RWPE2 (cell line): ENCODE measurements around the gene MRNIP.
"Not testable (repeated sequence)": the region's sequence is repeated elsewhere in the genome, so short reads cannot be mapped to it uniquely, and the experiment has no call there.

Experiments
- ATAC-seq: fragments of 200-7000 bp; cut with Tn5 transposase; 3 replicates; pipeline ENCODE4 v1.9.1; 2021; ENCODE audit warnings: low read depth
- DNase-seq: peaks from one replicate; pipeline ENCODE4 v3.0.0-alpha.2; 2020; ENCODE audit warnings: low spot score
- H3K27ac ChIP-seq: fragments of 450-650 bp; 2 replicates; pipeline ENCODE4 v1.5.1; 2017; ENCODE audit warnings: mild to moderate bottlenecking; ENCODE audit not compliant: poor library complexity, severe bottlenecking
- H3K27me3 ChIP-seq: fragments of 250-450 bp; sonication (Bioruptor Pico); 2 replicates; pipeline ENCODE4 v1.5.1; 2021; ENCODE audit warnings: mild to moderate bottlenecking, moderate library complexity; ENCODE audit not compliant: insufficient read depth, poor library complexity, severe bottlenecking
- H3K36me3 ChIP-seq: fragments of 250-450 bp; sonication (Bioruptor Pico); 2 replicates; pipeline ENCODE4 v1.5.1; 2020; ENCODE audit warnings: low read depth, mild to moderate bottlenecking, moderate library complexity
- H3K4me1 ChIP-seq: fragments of 250-450 bp; sonication (Bioruptor Pico); 2 replicates; pipeline ENCODE4 v1.5.1; 2021; ENCODE audit warnings: mild to moderate bottlenecking, moderate library complexity; ENCODE audit not compliant: insufficient read depth, poor library complexity, severe bottlenecking
- H3K4me3 ChIP-seq: fragments of 250-450 bp; sonication (Bioruptor Pico); 2 replicates; pipeline ENCODE4 v1.5.1; 2021; ENCODE audit warnings: mild to moderate bottlenecking, moderate library complexity; ENCODE audit not compliant: severe bottlenecking
- H3K9me3 ChIP-seq: fragments of 250-450 bp; sonication (Bioruptor Pico); 2 replicates; pipeline ENCODE4 v1.5.1; 2021; ENCODE audit warnings: mild to moderate bottlenecking, moderate library complexity; ENCODE audit not compliant: severe bottlenecking
- TF ChIP-seq, protein P1 (sequence below): fragments of 450-650 bp; IDR thresholded peaks from one replicate; pipeline ENCODE4 v1.5.1; 2017; ENCODE audit warnings: mild to moderate bottlenecking, moderate library complexity; ENCODE audit not compliant: poor library complexity, severe bottlenecking

Gene MRNIP

DNA sequence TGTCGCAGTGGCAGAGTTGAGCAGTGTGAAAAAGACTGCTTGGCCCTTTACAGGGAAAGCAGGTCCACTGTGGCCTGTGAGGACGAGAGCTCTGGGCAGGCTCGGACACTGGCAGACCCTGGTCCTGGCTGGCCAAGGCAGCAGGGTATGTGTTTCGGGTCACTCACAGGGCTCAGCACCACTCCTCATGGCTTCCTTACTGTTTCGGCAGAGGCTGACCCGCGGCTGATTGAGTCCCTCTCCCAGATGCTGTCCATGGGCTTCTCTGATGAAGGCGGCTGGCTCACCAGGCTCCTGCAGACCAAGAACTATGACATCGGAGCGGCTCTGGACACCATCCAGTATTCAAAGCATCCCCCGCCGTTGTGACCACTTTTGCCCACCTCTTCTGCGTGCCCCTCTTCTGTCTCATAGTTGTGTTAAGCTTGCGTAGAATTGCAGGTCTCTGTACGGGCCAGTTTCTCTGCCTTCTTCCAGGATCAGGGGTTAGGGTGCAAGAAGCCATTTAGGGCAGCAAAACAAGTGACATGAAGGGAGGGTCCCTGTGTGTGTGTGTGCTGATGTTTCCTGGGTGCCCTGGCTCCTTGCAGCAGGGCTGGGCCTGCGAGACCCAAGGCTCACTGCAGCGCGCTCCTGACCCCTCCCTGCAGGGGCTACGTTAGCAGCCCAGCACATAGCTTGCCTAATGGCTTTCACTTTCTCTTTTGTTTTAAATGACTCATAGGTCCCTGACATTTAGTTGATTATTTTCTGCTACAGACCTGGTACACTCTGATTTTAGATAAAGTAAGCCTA is 22.2 kb downstream of the MRNIP start:
- peaks cover 83% of the 10 kb centered on the region for H3K36me3 ChIP-seq
- H3K27me3 ChIP-seq, result no peaks in the 10 kb centered on the region
- H3K9me3 ChIP-seq, result no peaks in the 10 kb centered on the region
- TF ChIP-seq, protein P1, sequence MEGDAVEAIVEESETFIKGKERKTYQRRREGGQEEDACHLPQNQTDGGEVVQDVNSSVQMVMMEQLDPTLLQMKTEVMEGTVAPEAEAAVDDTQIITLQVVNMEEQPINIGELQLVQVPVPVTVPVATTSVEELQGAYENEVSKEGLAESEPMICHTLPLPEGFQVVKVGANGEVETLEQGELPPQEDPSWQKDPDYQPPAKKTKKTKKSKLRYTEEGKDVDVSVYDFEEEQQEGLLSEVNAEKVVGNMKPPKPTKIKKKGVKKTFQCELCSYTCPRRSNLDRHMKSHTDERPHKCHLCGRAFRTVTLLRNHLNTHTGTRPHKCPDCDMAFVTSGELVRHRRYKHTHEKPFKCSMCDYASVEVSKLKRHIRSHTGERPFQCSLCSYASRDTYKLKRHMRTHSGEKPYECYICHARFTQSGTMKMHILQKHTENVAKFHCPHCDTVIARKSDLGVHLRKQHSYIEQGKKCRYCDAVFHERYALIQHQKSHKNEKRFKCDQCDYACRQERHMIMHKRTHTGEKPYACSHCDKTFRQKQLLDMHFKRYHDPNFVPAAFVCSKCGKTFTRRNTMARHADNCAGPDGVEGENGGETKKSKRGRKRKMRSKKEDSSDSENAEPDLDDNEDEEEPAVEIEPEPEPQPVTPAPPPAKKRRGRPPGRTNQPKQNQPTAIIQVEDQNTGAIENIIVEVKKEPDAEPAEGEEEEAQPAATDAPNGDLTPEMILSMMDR, result no peak
- H3K4me1 ChIP-seq, result no peaks in the 10 kb centered on the region
- ATAC-seq (peak; percentile 37; the same call in 2 of the 3 replicates), DNase-seq (no peak)
- no peak overlapping the region for H3K4me3 ChIP-seq
- H3K27ac ChIP-seq, result no peak overlapping the region

DNA sequence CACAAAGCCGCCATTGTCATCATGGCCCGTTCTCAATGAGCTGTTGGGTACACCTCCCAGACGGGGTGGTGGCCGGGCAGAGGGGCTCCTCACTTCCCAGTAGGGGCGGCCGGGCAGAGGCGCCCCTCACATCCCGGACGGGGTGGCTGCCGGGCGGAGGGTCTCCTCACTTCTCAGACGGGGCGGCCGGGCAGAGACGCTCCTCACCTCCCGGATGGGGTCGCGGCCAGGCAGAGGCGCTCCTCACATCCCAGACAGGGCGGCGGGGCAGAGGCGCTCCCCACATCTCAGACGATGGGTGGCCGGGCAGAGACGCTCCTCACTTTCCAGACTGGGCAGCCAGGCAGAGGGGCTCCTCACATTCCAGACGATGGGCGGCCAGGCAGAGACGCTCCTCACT is 23.7 kb downstream of the MRNIP start:
- H3K36me3 ChIP-seq, result peaks cover 90% of the 10 kb centered on the region
- not testable (repeated sequence) for ATAC-seq, H3K4me3 ChIP-seq, H3K4me1 ChIP-seq, DNase-seq, H3K27ac ChIP-seq, H3K9me3 ChIP-seq, H3K27me3 ChIP-seq

DNA sequence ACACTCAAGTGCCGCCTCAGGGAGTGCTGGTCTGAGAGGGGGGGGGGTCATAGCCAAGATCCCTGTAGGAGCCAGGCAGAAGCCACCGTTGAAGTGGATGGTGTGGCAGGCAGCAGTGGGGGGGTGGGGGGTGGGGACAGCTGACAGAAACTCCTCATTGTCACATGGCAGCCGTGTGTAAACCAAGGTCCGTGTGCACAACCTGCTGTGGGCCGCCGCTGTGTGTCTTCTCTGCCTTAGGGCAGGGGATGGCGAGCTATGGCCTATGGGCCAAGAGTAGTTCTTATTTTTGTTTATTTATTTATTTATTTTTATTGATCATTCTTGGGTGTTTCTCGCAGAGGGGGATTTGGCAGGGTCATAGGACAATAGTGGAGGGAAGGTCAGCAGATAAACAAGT is 24.5 kb downstream of the MRNIP start:
- Histone ChIP-seq H3K4me1 (no peaks in the 10 kb centered on the region), H3K27me3 (no peaks in the 10 kb centered on the region), H3K9me3 (no peaks in the 10 kb centered on the region), H3K27ac (no peak overlapping the region), H3K36me3 (peaks cover 92% of the 10 kb centered on the region), H3K4me3 (no peak overlapping the region)
- TF ChIP-seq, protein P1, result no peak
- ATAC-seq (no peak), DNase-seq (no peak)

DNA sequence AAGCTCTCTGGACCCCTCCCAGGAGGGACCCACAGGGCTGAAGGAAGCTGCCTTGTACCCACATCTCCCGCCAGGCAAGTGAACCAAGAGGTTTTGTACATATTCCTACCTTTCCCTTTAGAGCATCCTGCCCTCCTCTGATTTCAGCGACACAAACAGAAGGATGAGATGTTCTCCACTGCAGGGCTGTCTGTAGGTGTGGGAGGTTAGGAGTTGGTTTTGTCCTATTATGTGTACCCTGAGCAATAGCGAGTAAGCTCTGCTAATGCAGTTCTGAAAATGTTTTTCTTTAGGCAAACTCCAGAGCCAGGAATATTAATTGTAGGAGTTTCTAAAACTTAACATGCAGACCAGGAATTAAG is 24.9 kb downstream of the MRNIP start:
- ATAC-seq (no peak), DNase-seq (no peak)
- H3K4me3 ChIP-seq, result no peak overlapping the region
- H3K27me3 ChIP-seq, result no peaks in the 10 kb centered on the region
- TF ChIP-seq, protein P1, result no peak
- H3K4me1 ChIP-seq, result no peaks in the 10 kb centered on the region
- no peaks in the 10 kb centered on the region for H3K9me3 ChIP-seq
- H3K27ac ChIP-seq, result no peak overlapping the region
- H3K36me3 ChIP-seq, result peaks cover 92% of the 10 kb centered on the region

DNA sequence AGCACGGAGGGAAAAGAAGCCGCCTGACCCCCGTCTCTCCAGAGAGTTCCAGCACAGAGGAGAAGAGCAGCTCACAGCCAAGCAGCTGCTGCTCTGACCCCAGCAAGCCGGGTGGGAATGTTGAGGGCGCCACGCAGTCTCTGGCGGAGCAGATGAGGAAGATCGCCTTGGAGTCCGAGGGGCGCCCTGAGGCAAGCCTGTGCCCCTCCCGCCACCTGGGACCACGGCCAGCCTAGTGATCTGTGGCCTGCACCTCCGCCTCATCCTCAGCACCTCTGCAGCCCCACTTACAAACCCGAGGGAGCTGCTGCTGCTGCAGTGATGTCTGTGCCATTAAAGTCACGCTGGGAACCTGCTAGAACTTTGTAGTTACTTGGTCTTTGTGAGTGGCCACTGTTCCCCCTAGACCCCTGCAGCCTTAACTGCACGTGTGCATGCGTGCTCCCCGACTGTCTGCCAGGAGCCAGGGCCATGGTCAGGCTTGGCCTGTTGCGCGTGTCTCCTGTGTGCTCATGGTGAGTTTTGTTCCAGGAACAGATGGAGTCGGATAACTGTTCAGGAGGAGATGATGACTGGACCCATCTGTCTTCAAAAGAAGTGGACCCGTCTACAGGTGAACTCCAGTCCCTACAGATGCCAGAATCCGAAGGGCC is 25.4 kb downstream of the MRNIP start:
- no peaks in the 10 kb centered on the region for H3K9me3 ChIP-seq
- no peaks in the 10 kb centered on the region for H3K27me3 ChIP-seq
- ATAC-seq (no peak), DNase-seq (no peak)
- peaks cover 92% of the 10 kb centered on the region for H3K36me3 ChIP-seq
- no peak overlapping the region for H3K27ac ChIP-seq
- no peaks in the 10 kb centered on the region for H3K4me1 ChIP-seq
- no peak overlapping the region for H3K4me3 ChIP-seq
- TF ChIP-seq, protein P1, result no peak
